Suppressor macrophage treated with lipopolysaccharide for 1 hour (primary cell): ENCODE results near the gene PCDHB7.
A peak's percentile ranks its signal among the peaks of the same experiment; 100 is the strongest.
"Not testable (repeated sequence)": the region's sequence is repeated elsewhere in the genome, so short reads cannot be mapped to it uniquely, and the experiment has no call there.

Source experiments
- DNase-seq, 3 donors: peaks; one replicate each; pipeline ENCODE4 v3.0.0-alpha.2; 2020 to 2022

Gene PCDHB7

GRCh38 chr5:141180313-141180712, 7.9 kb downstream of the PCDHB7 start:
- no peak for DNase-seq

GRCh38 chr5:141182248-141182647, 9.8 kb downstream of the PCDHB7 start, which contains the start of gene PCDHB16:
Gene PCDHB16 (plus strand): TSS chr5:141182387. CDS start chr5:141182560, 173 bp downstream.
- DNase-seq, result no peak

DNA sequence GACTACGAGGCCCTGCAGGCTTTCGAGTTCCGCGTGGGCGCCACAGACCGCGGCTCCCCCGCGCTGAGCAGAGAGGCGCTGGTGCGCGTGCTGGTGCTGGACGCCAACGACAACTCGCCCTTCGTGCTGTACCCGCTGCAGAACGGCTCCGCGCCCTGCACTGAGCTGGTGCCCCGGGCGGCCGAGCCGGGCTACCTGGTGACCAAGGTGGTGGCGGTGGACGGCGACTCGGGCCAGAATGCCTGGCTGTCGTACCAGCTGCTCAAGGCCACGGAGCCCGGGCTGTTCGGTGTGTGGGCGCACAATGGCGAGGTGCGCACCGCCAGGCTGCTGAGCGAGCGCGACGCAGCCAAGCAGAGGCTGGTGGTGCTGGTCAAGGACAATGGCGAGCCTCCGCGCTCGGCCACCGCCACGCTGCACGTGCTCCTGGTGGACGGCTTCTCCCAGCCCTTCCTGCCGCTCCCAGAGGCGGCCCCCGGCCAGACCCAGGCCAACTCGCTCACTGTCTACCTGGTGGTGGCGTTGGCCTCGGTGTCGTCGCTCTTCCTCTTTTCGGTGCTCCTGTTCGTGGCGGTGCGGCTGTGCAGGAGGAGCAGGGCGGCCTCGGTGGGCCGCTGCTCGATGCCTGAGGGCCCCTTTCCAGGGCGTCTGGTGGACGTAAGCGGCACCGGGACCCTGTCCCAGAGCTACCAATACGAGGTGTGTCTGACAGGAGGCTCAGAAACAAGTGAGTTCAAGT, 11.8 kb downstream of the PCDHB7 start:
- DNase-seq, result not testable (repeated sequence)

DNA sequence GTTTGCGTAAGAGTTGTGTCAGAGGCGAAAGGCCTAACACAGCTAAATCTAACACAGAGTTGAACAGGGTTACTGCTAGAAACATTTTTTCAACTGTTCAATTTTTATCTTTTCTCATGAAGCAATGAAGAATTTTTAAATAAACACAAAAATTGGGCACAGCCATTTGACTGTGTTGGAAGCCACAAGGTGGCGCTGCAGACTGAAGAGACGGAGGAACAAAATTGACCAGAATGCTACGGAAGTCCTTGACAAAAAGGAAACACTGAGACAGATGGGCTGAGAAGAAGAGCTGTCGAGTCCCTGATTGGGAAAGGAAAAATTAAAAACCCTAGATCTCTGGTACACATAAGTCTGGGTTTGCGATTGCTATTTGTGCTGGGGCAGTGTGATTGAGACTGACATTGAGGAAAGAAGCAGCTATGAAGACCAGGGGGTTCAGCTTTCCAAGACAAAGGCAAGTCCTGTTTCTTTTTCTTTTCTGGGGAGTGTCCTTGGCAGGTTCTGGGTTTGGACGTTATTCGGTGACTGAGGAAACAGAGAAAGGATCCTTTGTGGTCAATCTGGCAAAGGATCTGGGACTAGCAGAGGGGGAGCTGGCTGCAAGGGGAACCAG, 14.6 kb downstream of the PCDHB7 start, which contains the start of gene PCDHB9:
TSS of gene PCDHB9 (plus strand) at position 265 of the 616 bp plus-strand sequence. CDS start at position 423, 158 bp downstream.
- peak in 2 of 3 donors; percentile 20 to 31 for DNase-seq

- DNase-seq, result not testable (repeated sequence)
These were observed 16.2 kb downstream of the PCDHB7 start for GRCh38 chr5:141188682-141189081.

DNA sequence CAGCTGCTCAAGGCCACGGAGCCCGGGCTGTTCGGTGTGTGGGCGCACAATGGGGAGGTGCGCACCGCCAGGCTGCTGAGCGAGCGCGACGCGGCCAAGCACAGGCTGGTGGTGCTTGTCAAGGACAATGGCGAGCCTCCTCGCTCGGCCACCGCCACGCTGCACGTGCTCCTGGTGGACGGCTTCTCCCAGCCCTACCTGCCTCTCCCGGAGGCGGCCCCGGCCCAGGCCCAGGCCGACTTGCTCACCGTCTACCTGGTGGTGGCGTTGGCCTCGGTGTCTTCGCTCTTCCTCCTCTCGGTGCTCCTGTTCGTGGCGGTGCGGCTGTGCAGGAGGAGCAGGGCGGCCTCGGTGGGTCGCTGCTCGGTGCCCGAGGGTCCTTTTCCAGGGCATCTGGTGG, 16.7 kb downstream of the PCDHB7 start:
- DNase-seq, result not testable (repeated sequence)

- DNase-seq, result peak in 2 of 3 donors; percentile 4 to 25
These were observed 19.8 kb downstream of the PCDHB7 start, which contains the start of gene PCDHB10 for GRCh38 chr5:141192110-141192725. Gene PCDHB10 (plus strand): TSS chr5:141192353. CDS start chr5:141192553, 200 bp downstream.

GRCh38 chr5:141194332-141194731, 21.9 kb downstream of the PCDHB7 start:
- DNase-seq, result not testable (repeated sequence)

DNA sequence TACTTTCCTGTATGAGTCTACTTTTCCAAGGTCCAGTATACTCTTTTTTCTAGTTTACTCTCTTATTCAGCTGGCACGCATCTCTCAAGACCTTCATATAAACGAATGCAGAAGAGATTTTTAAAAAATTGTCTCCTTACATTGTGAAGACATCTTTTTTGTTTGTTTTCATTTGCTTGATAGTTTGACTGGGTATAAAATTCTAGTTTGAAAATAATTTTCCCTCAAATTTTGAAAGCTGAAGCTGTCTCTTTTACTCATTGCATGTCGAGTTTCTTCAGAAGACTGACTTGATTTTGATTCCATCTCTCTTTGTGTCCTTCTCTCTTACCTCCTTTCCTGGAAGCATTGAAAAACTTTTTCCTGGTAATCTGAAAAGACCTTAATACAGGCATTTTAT, 23.9 kb downstream of the PCDHB7 start:
- DNase-seq, result no peak

DNA sequence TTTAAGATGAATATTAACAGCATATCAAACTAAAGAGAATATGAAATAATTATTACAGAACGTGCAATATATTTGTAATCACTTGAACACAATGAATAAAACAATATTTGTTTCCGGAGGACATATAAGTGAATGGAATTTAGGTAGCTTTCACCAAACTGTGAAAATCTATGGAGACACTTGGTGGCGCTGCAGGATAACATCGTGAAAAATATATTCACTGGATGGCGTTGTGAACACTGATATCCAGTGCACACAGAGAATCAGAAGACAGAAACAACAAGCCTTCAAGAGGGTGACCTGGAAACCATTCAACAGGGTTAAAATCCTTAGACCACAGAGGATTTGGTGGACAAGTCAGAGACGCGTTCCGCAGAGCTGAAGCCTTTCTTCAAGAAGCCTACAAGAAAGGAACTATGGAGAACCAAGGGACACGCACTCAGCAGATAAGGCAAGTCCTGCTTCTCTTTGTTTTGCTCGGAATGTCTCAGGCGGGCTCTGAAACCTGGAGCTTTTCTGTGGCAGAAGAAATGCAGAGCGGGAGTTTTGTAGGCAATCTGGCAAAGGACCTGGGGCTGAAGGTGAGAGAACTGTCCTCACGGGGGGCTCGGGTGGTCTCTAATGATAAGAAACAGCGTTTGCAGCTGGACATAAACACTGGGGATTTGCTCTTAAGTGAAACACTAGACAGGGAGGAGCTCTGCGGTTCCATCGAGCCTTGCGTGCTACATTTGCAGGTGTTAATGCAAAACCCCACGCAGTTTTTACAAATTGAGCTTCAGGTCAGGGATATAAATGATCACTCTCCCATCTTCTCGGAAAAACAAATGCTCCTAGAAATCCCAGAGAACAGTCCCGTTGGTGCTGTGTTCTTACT, 27.2 kb downstream of the PCDHB7 start, which contains the start of gene PCDHB11:
TSS of gene PCDHB11 (plus strand) at position 269 of the 877 bp plus-strand sequence. CDS start at position 417, 148 bp downstream.
- no peak for DNase-seq

DNA sequence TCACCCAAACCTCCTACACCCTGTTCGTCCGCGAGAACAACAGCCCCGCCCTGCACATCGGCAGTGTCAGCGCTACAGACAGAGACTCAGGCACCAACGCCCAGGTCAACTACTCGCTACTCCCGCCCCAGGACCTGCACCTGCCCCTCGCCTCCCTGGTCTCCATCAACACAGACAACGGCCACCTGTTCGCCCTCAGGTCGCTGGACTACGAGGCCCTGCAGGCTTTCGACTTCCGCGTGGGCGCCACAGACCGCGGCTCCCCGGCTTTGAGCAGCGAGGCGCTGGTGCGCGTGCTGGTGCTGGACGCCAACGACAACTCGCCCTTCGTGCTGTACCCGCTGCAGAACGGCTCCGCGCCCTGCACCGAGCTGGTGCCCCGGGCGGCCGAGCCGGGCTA, 28.7 kb downstream of the PCDHB7 start:
- not testable (repeated sequence) for DNase-seq

DNA sequence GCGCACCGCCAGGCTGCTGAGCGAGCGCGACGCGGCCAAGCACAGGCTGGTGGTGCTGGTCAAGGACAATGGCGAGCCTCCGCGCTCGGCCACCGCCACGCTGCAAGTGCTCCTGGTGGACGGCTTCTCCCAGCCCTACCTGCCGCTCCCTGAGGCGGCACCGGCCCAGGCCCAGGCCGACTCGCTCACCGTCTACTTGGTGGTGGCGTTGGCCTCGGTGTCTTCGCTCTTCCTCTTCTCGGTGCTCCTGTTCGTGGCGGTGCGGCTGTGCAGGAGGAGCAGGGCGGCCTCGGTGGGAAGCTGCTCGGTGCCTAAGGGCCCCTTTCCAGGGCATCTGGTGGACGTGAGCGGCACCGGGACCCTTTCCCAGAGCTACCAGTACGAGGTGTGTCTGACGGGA, 29.2 kb downstream of the PCDHB7 start:
- DNase-seq, result not testable (repeated sequence)

DNA sequence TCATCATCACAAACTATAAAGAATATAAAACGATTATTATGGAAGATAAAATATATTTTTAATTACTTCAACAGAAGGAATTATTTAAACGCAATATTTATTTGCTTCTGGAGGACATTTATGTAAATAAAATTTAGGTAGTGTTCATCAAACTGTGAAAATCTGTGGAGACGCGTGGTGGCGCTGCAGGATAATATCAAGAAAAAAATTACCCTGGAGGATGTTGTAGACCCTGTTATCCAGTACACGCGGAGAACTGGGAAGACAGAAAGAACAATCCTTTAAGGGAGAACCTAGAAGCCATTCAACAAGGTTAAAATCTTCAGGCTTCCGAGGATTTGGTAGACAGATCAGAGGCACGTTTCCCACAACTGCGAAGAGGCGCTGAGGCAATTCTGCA, 36.0 kb downstream of the PCDHB7 start, which contains the start of gene PCDHB12:
TSS of gene PCDHB12 (plus strand) at position 242 of the 400 bp plus-strand sequence. CDS start 189 bp downstream, outside the sequence.
- no peak for DNase-seq

DNA sequence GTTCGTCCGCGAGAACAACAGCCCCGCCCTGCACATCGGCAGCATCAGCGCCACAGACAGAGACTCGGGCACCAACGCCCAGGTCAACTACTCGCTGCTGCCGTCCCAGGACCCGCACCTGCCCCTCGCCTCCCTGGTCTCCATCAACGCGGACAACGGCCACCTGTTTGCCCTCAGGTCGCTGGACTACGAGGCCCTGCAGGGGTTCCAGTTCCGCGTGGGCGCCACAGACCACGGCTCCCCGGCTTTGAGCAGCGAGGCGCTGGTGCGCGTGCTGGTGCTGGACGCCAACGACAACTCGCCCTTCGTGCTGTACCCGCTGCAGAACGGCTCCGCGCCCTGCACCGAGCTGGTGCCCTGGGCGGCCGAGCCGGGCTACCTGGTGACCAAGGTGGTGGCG, 37.8 kb downstream of the PCDHB7 start:
- not testable (repeated sequence) for DNase-seq

DNA sequence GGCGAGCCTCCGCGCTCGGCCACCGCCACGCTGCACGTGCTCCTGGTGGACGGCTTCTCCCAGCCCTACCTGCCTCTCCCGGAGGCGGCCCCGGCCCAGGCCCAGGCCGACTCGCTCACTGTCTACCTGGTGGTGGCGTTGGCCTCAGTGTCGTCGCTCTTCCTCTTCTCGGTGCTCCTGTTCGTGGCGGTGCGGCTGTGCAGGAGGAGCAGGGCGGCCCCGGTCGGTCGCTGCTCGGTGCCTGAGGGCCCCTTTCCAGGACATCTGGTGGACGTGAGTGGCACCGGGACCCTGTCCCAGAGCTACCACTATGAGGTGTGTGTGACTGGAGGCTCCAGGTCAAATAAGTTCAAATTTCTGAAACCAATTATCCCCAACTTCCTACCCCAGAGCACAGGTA, 38.4 kb downstream of the PCDHB7 start:
- not testable (repeated sequence) for DNase-seq

- DNase-seq, result peak in 2 of 3 donors; percentile 1 to 10
These were observed 41.4 kb downstream of the PCDHB7 start, which contains the start of gene PCDHB13 for GRCh38 chr5:141213656-141214339. Gene PCDHB13 (plus strand): TSS chr5:141213919. CDS start chr5:141214124, 205 bp downstream.

GRCh38 chr5:141214583-141214982, 42.1 kb downstream of the PCDHB7 start:
- not testable (repeated sequence) for DNase-seq

DNA sequence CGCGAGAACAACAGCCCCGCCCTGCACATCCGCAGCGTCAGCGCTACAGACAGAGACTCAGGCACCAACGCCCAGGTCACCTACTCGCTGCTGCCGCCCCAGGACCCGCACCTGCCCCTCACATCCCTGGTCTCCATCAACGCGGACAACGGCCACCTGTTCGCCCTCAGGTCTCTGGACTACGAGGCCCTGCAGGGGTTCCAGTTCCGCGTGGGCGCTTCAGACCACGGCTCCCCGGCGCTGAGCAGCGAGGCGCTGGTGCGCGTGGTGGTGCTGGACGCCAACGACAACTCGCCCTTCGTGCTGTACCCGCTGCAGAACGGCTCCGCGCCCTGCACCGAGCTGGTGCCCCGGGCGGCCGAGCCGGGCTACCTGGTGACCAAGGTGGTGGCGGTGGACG, 43.1 kb downstream of the PCDHB7 start:
- DNase-seq, result not testable (repeated sequence)

DNA sequence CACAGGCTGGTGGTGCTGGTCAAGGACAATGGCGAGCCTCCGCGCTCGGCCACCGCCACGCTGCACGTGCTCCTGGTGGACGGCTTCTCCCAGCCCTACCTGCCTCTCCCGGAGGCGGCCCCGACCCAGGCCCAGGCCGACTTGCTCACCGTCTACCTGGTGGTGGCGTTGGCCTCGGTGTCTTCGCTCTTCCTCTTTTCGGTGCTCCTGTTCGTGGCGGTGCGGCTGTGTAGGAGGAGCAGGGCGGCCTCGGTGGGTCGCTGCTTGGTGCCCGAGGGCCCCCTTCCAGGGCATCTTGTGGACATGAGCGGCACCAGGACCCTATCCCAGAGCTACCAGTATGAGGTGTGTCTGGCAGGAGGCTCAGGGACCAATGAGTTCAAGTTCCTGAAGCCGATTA, 43.6 kb downstream of the PCDHB7 start:
- not testable (repeated sequence) for DNase-seq

DNA sequence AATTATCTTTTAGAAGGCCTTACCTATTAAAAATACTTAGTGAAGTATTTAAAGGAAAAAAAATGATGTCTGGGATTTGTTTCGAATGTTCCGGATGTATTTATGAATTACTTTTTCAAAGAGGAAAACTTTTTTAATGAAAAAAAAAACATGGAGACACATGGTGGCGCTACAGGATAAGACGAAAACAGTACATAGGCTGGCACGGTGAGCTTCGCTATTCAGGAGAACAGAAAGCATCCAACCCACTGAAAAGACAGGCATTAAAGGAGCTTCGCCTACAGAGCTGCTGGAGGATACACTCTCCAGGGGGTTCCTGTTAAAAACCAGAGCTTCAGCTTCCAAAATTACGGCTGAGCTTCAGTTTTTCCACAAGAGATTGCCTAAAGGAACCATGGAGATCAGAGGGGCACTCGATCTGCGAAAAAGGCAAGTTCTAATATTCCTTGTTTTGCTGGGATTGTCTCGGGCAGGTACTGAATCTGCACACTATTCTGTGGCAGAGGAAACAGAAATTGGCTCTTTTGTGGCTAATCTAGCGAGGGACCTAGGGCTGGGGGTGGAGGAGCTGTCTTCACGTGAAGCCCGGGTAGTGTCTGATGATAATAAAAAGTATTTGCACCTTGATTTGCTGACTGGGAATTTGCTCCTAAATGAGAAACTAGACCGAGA, 50.8 kb downstream of the PCDHB7 start, which contains the start of gene PCDHB14:
TSS of gene PCDHB14 (plus strand) at position 232 of the 672 bp plus-strand sequence. CDS start at position 395, 163 bp downstream.
- peak in 2 of 3 donors; percentile 1 to 3 for DNase-seq

DNA sequence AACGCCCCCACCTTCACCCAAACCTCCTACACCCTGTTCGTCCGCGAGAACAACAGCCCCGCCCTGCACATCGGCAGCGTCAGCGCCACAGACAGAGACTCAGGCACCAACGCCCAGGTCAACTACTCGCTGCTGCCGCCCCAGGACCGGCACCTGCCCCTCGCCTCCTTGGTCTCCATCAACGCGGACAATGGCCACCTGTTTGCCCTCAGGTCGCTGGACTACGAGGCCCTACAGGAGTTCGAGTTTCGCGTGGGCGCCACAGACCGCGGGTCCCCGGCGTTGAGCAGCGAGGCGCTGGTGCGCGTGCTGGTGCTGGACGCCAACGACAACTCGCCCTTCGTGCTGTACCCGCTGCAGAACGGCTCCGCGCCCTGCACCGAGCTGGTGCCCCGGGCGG, 52.4 kb downstream of the PCDHB7 start:
- DNase-seq, result not testable (repeated sequence)
